Osteoblast (primary cell): ENCODE data around the gene DHRS9. TPM values are rescaled to one million over a fixed set of nuclear protein-coding genes. Genes with fewer than 3 reads are reported as not detected.

Experiments
- DNase-seq: peaks from one replicate; pipeline ENCODE4 v3.0.0; 2011; ENCODE audit warnings: low spot score, mixed read lengths; ENCODE audit not compliant: insufficient read length; ENCODE audit errors: missing footprints
- H2AFZ ChIP-seq: 2 replicates; pipeline ENCODE4 v1.6.0; 2011; ENCODE audit warnings: mild to moderate bottlenecking, low read length
- H3K27ac ChIP-seq: 2 replicates; pipeline ENCODE4 v1.5.1; 2011; ENCODE audit warnings: mild to moderate bottlenecking, low read depth, low read length, moderate library complexity
- H3K27me3 ChIP-seq: 2 replicates; pipeline ENCODE4 v1.6.0; 2012; ENCODE audit warnings: mild to moderate bottlenecking, control low read depth, inconsistent platforms, low read length, moderate library complexity; ENCODE audit not compliant: insufficient read depth
- H3K36me3 ChIP-seq: 2 replicates; pipeline ENCODE4 v1.5.1; 2011; ENCODE audit warnings: mild to moderate bottlenecking, low read length, control low read depth, moderate library complexity; ENCODE audit not compliant: insufficient read depth
- H3K4me1 ChIP-seq: 2 replicates; pipeline ENCODE4 v1.5.1; 2011; ENCODE audit warnings: mild to moderate bottlenecking, low read length, control low read depth, moderate library complexity; ENCODE audit not compliant: insufficient read depth
- H3K4me2 ChIP-seq: 2 replicates; pipeline ENCODE4 v1.6.0; 2011; ENCODE audit warnings: mild to moderate bottlenecking, low read length; ENCODE audit not compliant: insufficient read depth
- H3K4me3 ChIP-seq: fragments of 200-600 bp; sonication (generic); 3 replicates; pipeline ENCODE4 v1.5.1; 2012; ENCODE audit warnings: mild to moderate bottlenecking, low read length, inconsistent platforms; ENCODE audit not compliant: insufficient read depth
- H3K79me2 ChIP-seq: 2 replicates; pipeline ENCODE4 v1.6.0; 2012; ENCODE audit warnings: mild to moderate bottlenecking, low read length, control low read depth, inconsistent platforms; ENCODE audit not compliant: insufficient read depth
- H3K9me3 ChIP-seq: 2 replicates; pipeline ENCODE4 v1.5.1; 2011; ENCODE audit warnings: low read depth, low read length, control low read depth
- H4K20me1 ChIP-seq: 2 replicates; pipeline ENCODE4 v1.6.0; 2012; ENCODE audit warnings: mild to moderate bottlenecking, low read length, control low read depth; ENCODE audit not compliant: insufficient read depth
- CTCF ChIP-seq: IDR thresholded peaks from 2 replicates; pipeline ENCODE4 v1.5.1; 2011; ENCODE audit warnings: mild to moderate bottlenecking, low read depth, low read length, moderate library complexity; ENCODE audit errors: extremely low read depth
- total RNA-seq: library from RNA; depleted of rRNA; stranded (reverse); fragments of >200 nt; gene quantifications from 2 replicates; pipeline ENCODE4 v1.2.3, GENCODE V29; 2012

DHRS9 gene
- total RNA-seq, 1 donor = not detected

GRCh38 chr2:169077674-169078240 is 8.4 kb downstream of the DHRS9 start:
- peak overlapping the region; percentile 59 for H2AFZ ChIP-seq
- no peak for TF ChIP-seq CTCF
- DNase-seq = peak; percentile 42
- no peaks in the 10 kb centered on the region for H3K27me3 ChIP-seq
- H3K36me3 ChIP-seq = no peaks in the 10 kb centered on the region
- H3K27ac ChIP-seq = peak overlapping the region; percentile 58
- H3K4me2 ChIP-seq = peak overlapping the region; percentile 61
- H3K9me3 ChIP-seq = no peaks in the 10 kb centered on the region
- no peak overlapping the region for H3K4me3 ChIP-seq
- no peaks in the 10 kb centered on the region for H3K79me2 ChIP-seq
- H3K4me1 ChIP-seq = peaks cover 28% of the 10 kb centered on the region
- H4K20me1 ChIP-seq = no peaks in the 10 kb centered on the region

GRCh38 chr2:169080250-169081069 is 11.1 kb downstream of the DHRS9 start:
- H3K79me2 ChIP-seq = no peaks in the 10 kb centered on the region
- peak; percentile 29 for DNase-seq
- no peaks in the 10 kb centered on the region for H3K9me3 ChIP-seq
- no peak overlapping the region for H2AFZ ChIP-seq
- no peaks in the 10 kb centered on the region for H3K36me3 ChIP-seq
- no peaks in the 10 kb centered on the region for H3K27me3 ChIP-seq
- H4K20me1 ChIP-seq = no peaks in the 10 kb centered on the region
- no peak for TF ChIP-seq CTCF
- no peak overlapping the region for H3K27ac ChIP-seq
- peaks cover 21% of the 10 kb centered on the region for H3K4me1 ChIP-seq
- no peak overlapping the region for H3K4me3 ChIP-seq
- H3K4me2 ChIP-seq = no peak overlapping the region

GRCh38 chr2:169081551-169081950 is 12.2 kb downstream of the DHRS9 start:
- no peak for DNase-seq
- peaks cover 27% of the 10 kb centered on the region for H3K4me1 ChIP-seq
- no peak overlapping the region for H2AFZ ChIP-seq
- no peak overlapping the region for H3K27ac ChIP-seq
- H3K36me3 ChIP-seq = no peaks in the 10 kb centered on the region
- no peaks in the 10 kb centered on the region for H4K20me1 ChIP-seq
- H3K27me3 ChIP-seq = no peaks in the 10 kb centered on the region
- no peak for TF ChIP-seq CTCF
- no peaks in the 10 kb centered on the region for H3K79me2 ChIP-seq
- H3K4me2 ChIP-seq = no peak overlapping the region
- no peaks in the 10 kb centered on the region for H3K9me3 ChIP-seq
- no peak overlapping the region for H3K4me3 ChIP-seq

GRCh38 chr2:169082995-169083394 is 13.6 kb downstream of the DHRS9 start:
- no peak overlapping the region for H3K4me3 ChIP-seq
- no peak overlapping the region for H3K4me2 ChIP-seq
- H3K27ac ChIP-seq = no peak overlapping the region

More at GRCh38 chr2:169082995-169083394, 13.6 kb downstream of the DHRS9 start:
- no peak overlapping the region for H2AFZ ChIP-seq
- no peaks in the 10 kb centered on the region for H3K27me3 ChIP-seq
- H4K20me1 ChIP-seq = no peaks in the 10 kb centered on the region
- no peak for TF ChIP-seq CTCF
- no peaks in the 10 kb centered on the region for H3K36me3 ChIP-seq
- H3K9me3 ChIP-seq = no peaks in the 10 kb centered on the region
- no peak for DNase-seq
- H3K79me2 ChIP-seq = no peaks in the 10 kb centered on the region
- H3K4me1 ChIP-seq = peaks cover 28% of the 10 kb centered on the region
